ENCODE measurements around the gene FCHSD2.

DNA sequence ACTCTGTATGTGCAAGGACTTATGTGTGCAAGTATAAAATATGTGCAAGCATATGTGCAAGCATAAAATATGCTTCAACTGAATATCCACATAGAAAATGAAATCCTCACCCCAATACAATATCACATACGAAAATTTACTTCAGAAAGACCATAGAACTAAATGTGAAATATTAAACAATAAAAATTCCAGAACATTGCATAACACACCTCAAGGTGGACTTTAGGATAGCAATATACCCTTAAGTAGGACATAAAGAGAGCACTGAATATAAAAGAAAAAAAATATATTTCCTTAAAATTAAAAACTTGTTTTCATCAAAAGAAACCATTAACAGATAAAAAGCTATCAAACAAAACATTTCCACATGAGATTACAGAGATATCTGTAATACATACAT is 67.8 kb downstream of the FCHSD2 start:
- TF ChIP-seq SP1 (IDR thresholded peaks at IDR 0.05) (no peak), ELF4 (IDR thresholded peaks at IDR 0.05) (no peak), FOXA1 (IDR thresholded peaks at IDR 0.05) (no peak), TARDBP (IDR thresholded peaks at IDR 0.05) (no peak), NFRKB (IDR thresholded peaks at IDR 0.05) (no peak), CTBP1 (IDR thresholded peaks at IDR 0.05; ENCODE audit: borderline replicate concordance) (no peak), BHLHE40 (IDR thresholded peaks at IDR 0.05; ENCODE audit: borderline replicate concordance) (no peak), FOXM1 (IDR thresholded peaks at IDR 0.05; ENCODE audit: borderline replicate concordance) (no peak), SUZ12 (IDR thresholded peaks at IDR 0.05) (no peak), HDGF (IDR thresholded peaks at IDR 0.05; ENCODE audit: borderline replicate concordance) (no peak), ZNF384 (IDR thresholded peaks at IDR 0.05) (no peak)
